ENCODE results near the gene UBR2. TPM values are rescaled to one million over a fixed set of nuclear protein-coding genes. Genes with fewer than 3 reads are reported as not detected.

Gene UBR2
- total RNA-seq, 1 experiment from 2014 or later: 21.1 TPM

DNA sequence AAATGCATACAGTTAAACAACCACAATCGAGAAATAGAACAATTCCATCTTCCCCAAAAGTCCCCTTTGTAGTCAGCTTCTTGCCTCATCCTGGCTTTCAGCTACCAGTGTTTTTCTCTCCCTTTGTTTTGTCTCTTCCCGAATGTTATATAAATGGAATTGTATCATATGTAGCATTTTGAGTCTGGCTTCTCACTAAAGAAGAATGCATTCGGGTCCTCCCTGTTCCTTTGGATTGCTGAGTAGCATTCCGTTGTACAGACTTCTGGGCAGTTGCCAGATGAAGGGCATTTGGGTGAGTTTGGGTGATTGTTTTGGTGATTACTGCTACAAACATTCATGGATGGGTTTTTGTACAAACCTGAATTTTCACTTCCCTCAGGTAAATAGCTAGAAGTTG is 130.8 kb downstream of the UBR2 start:
- no peaks in the 10 kb centered on the region for H3K9me2 ChIP-seq (ENCODE audit: insufficient read depth)
- no peaks in the 10 kb centered on the region for H4K20me1 ChIP-seq (ENCODE audit: insufficient read depth)
- CTCF ChIA-PET: no interaction called here
- no peaks in the 10 kb centered on the region for H3K79me2 ChIP-seq (ENCODE audit: low read depth)
- no peak overlapping the region for H3K27ac ChIP-seq
- no peaks in the 10 kb centered on the region for H3K27me3 ChIP-seq (ENCODE audit: insufficient read depth, low read depth)
- BruUV-seq (replicated peaks): no TSS peak
- intact Hi-C loops (cut with micrococcal nuclease; ENCODE audit: unreplicated experiment): loop anchor here (5.0 kb wide), 1 partner anchor 33 kb away; no protein-coding TSS in a partner anchor
- DNase-seq: peak in 1 of 2 experiments; percentile 47
- H3K4me1 ChIP-seq (replicated peaks; ENCODE audit: insufficient read depth): no peaks in the 10 kb centered on the region
- peaks cover 9% of the 10 kb centered on the region; the same call in 1 of the 2 replicates for H3F3A ChIP-seq (ENCODE audit: insufficient read depth, low read depth)
- TF ChIP-seq EZH2 (IDR thresholded peaks at IDR 0.05; ENCODE audit: low read depth): no peak
- TF ChIP-seq, protein P1, sequence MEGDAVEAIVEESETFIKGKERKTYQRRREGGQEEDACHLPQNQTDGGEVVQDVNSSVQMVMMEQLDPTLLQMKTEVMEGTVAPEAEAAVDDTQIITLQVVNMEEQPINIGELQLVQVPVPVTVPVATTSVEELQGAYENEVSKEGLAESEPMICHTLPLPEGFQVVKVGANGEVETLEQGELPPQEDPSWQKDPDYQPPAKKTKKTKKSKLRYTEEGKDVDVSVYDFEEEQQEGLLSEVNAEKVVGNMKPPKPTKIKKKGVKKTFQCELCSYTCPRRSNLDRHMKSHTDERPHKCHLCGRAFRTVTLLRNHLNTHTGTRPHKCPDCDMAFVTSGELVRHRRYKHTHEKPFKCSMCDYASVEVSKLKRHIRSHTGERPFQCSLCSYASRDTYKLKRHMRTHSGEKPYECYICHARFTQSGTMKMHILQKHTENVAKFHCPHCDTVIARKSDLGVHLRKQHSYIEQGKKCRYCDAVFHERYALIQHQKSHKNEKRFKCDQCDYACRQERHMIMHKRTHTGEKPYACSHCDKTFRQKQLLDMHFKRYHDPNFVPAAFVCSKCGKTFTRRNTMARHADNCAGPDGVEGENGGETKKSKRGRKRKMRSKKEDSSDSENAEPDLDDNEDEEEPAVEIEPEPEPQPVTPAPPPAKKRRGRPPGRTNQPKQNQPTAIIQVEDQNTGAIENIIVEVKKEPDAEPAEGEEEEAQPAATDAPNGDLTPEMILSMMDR (conservative IDR thresholded peaks at IDR 0.05): no peak
- H3K4me2 ChIP-seq: no peak overlapping the region
- H3K36me3 ChIP-seq (ENCODE audit: low read depth): no peaks in the 10 kb centered on the region
- no peak overlapping the region for H2AFZ ChIP-seq
- POLR2A ChIA-PET (ENCODE audit: unreplicated experiment): interaction anchor here (0.7 kb wide), 1 partner anchor 9 kb away, joined by 4 read pairs; no protein-coding TSS in a partner anchor
- no peaks in the 10 kb centered on the region for H3K9me3 ChIP-seq (ENCODE audit: insufficient read depth, low read depth)
- no peak overlapping the region for H3K4me3 ChIP-seq

DNA sequence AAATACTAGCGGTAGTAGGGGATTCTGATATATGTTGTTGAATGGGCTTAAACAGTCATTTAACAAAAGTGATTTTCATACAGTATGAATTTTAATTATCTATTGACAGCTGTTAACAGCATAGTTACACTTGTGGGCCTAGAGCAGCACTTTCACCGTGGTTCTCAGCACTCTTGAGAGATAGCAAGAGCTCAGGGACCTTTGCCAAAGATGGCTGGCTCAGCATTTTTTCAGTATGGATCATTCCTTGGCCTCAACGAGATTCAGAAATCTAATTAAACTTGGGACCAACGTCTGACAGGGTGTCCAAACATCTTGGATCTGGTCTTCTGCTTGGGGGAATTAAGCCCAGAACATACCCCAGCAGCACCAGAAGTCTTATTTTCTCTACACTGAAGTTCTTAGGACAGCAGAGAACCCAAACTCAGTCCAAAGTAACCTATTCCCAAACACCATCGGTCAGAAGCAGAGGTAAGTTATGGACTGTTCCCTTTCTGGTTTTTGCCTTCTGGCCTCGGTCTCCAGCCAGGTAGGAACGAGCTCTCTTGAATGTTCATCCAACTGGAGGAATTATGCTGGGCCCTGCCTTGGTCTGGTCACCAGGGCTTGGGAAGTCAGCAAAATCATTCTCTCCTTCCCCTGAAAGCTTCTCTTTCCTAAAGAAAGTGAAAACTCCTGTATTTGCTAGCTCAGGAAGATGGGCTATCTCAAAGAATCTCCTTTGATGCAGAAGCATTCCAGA is 132.9 kb downstream of the UBR2 start:
- Histone ChIP-seq H3K4me2 (no peak overlapping the region), H3K9me3 (ENCODE audit: insufficient read depth, low read depth) (no peaks in the 10 kb centered on the region), H3K36me3 (ENCODE audit: low read depth) (no peaks in the 10 kb centered on the region), H4K20me1 (ENCODE audit: insufficient read depth) (no peaks in the 10 kb centered on the region), H3K27me3 (ENCODE audit: insufficient read depth, low read depth) (no peaks in the 10 kb centered on the region), H3K9me2 (ENCODE audit: insufficient read depth) (no peaks in the 10 kb centered on the region), H2AFZ (no peak overlapping the region), H3K4me1 (replicated peaks; ENCODE audit: insufficient read depth) (no peaks in the 10 kb centered on the region), H3F3A (ENCODE audit: insufficient read depth, low read depth) (peaks cover 9% of the 10 kb centered on the region; the same call in 1 of the 2 replicates), H3K27ac (no peak overlapping the region), H3K79me2 (ENCODE audit: low read depth) (no peaks in the 10 kb centered on the region), H3K4me3 (no peak overlapping the region)
- TF ChIP-seq, protein P1 (conservative IDR thresholded peaks at IDR 0.05): no peak
- no peak for TF ChIP-seq EZH2 (IDR thresholded peaks at IDR 0.05; ENCODE audit: low read depth)
- ChIA-PET CTCF (no interaction called here), POLR2A (ENCODE audit: unreplicated experiment) (interaction anchor here (0.5 kb wide), 1 partner anchor 554 kb away, joined by 3 read pairs; the partner anchor contains the start of gene C6orf132)
- DNase-seq: no peak
- intact Hi-C loops (cut with micrococcal nuclease; ENCODE audit: unreplicated experiment): no loop called here
- BruUV-seq (replicated peaks): no TSS peak

DNA sequence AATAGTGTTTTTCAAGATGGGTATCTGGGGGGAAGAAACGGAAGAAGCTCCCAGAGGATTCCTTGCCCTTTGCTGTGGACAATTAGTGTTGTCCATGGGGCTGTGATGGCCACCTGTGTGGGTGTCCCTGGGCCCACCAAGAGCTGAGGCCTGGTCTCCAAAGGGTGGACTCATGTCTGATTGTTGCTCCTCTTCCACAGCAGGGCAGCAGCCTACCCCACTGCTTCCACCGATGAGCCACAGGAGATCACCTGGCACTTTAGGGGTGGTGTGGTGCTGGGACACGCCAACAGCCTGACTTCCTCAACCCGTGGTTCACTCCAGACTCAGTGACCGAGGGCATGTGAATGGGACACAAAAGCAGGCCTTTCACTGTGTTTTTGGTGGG is 133.4 kb downstream of the UBR2 start:
- Histone ChIP-seq H3F3A (ENCODE audit: insufficient read depth, low read depth) (peaks cover 9% of the 10 kb centered on the region; the same call in 1 of the 2 replicates), H2AFZ (no peak overlapping the region), H3K27ac (no peak overlapping the region), H3K4me1 (replicated peaks; ENCODE audit: insufficient read depth) (no peaks in the 10 kb centered on the region), H3K36me3 (ENCODE audit: low read depth) (no peaks in the 10 kb centered on the region), H3K79me2 (ENCODE audit: low read depth) (no peaks in the 10 kb centered on the region), H4K20me1 (ENCODE audit: insufficient read depth) (no peaks in the 10 kb centered on the region), H3K9me3 (ENCODE audit: insufficient read depth, low read depth) (no peaks in the 10 kb centered on the region), H3K4me2 (no peak overlapping the region), H3K4me3 (no peak overlapping the region), H3K27me3 (ENCODE audit: insufficient read depth, low read depth) (no peaks in the 10 kb centered on the region), H3K9me2 (ENCODE audit: insufficient read depth) (no peaks in the 10 kb centered on the region)
- no TSS peak for BruUV-seq (replicated peaks)
- intact Hi-C loops (cut with micrococcal nuclease; ENCODE audit: unreplicated experiment): no loop called here
- no peak for DNase-seq
- POLR2A ChIA-PET (ENCODE audit: unreplicated experiment): interaction anchor here (0.6 kb wide), 2 partner anchors 473 to 680 kb away, joined by 4 read pairs; no protein-coding TSS in a partner anchor
- TF ChIP-seq EZH2 (IDR thresholded peaks at IDR 0.05; ENCODE audit: low read depth): no peak
- TF ChIP-seq, protein P1 (conservative IDR thresholded peaks at IDR 0.05): no peak
- CTCF ChIA-PET: no interaction called here

Measured in PC-9 (cell line).